Left lung (tissue), 10 donors: ENCODE measurements around the gene ITSN1. TPM values are rescaled to one million over a fixed set of nuclear protein-coding genes. Genes with fewer than 3 reads are reported as not detected.

ENCODE experiments used
- ATAC-seq: fragments of 200-7000 bp; cut with Tn5 transposase; one replicate; pipeline ENCODE4 v1.9.1; 2020; ENCODE audit warnings: moderate library complexity
- DNase-seq, 4 donors: peaks; one replicate each; pipeline ENCODE4 v3.0.0-alpha.2; 2013 to 2020
- H3K27ac ChIP-seq, 2 donors: fragments of 200-600 bp; sonication (generic) in 1 of 2; one replicate each; pipeline versions ENCODE4 v1.5.0 to v1.8.0; 2020 to 2021
- H3K27me3 ChIP-seq, 2 donors: fragments of 200-600 bp; sonication (generic) in 1 of 2; one replicate each; pipeline versions ENCODE4 v1.5.0 to v1.8.0; 2020 to 2021
- H3K36me3 ChIP-seq, 2 donors: fragments of 200-600 bp; sonication (generic) in 1 of 2; one replicate each; pipeline versions ENCODE4 v1.5.0 to v1.8.0; 2020 to 2021
- H3K4me1 ChIP-seq, 2 donors: fragments of 200-600 bp; one replicate each; pipeline ENCODE4 v1.8.0; 2021
- H3K4me3 ChIP-seq, 2 donors: fragments of 200-600 bp; sonication (generic) in 1 of 2; one replicate each; pipeline versions ENCODE4 v1.5.0 to v1.8.0; 2020 to 2021; ENCODE audit warnings: mild to moderate bottlenecking in 1 of 2
- H3K9me3 ChIP-seq, 2 donors: fragments of 200-600 bp; sonication (generic) in 1 of 2; one replicate each; pipeline versions ENCODE4 v1.5.0 to v1.8.0; 2020 to 2021
- intact Hi-C, 2 donors: fragments of 100-400 bp; cut with DNase I; formaldehyde crosslinking; loops; one replicate each; pipeline versions ENCODE4 v1.11.2 to v1.14.2; 2022
- polyA plus RNA-seq, 6 donors: library from polyadenylated mRNA; unstranded; fragments of 120-200 nt; gene quantifications; one replicate each; pipeline ENCODE4 v1.2.1, GENCODE V29; 2013; ENCODE audit not compliant: insufficient read length in 6 of 6
- total RNA-seq, 2 donors: library from RNA; stranded (reverse); fragmentation: NEBNext Ultra II Directional; extraction: Animal tissue kit (Norgen Biotek cat#: 25700); gene quantifications; one replicate each; pipeline ENCODE4 v1.2.1, GENCODE V29; 2021
- TF ChIP-seq, protein P1 (sequence below), 2 donors: fragments of 200-600 bp; sonication (generic) in 1 of 2; IDR thresholded peaks; one replicate each; pipeline versions ENCODE4 v1.5.0 to v1.8.0; 2021; ENCODE audit warnings: antibody characterized with exemption in 2 of 2
- donor health status: DM: no; HTN: yes; CAD: no.
- donor health status: DM: no; HTN: no; CAD: no.

Gene ITSN1
- total and polyA plus RNA-seq, 8 donors, result 38.9 to 59.1 (median 50.8) TPM

DNA sequence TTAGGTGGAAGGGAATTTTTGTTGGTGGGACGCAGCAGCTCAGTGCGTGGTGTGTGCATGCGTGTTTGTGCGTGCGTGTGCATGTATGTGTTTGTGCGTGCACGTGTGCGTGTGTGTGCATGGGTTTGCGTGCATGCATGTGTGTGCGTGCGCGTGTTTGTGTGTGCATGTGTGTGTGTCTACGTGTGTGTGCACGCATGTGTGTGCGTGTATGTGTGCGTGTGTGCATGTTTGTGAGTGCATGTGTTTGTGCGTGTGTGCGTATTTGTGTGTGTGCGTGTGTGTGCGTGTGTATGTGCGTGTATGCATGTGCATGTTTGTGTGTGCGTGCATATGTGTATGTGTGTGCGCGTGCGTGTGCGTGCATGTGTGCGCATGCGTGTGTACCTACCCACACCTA is 253.1 kb downstream of the ITSN1 start:
- no peak overlapping the region for H3K4me3 ChIP-seq
- no peak overlapping the region for H3K27ac ChIP-seq
- DNase-seq (no peak), ATAC-seq (no peak)
- no peaks in the 10 kb centered on the region for H3K9me3 ChIP-seq
- peaks cover 0 to 1% of the 10 kb centered on the region in 2 donors for H3K36me3 ChIP-seq
- no peaks in the 10 kb centered on the region for H3K27me3 ChIP-seq
- TF ChIP-seq, protein P1, sequence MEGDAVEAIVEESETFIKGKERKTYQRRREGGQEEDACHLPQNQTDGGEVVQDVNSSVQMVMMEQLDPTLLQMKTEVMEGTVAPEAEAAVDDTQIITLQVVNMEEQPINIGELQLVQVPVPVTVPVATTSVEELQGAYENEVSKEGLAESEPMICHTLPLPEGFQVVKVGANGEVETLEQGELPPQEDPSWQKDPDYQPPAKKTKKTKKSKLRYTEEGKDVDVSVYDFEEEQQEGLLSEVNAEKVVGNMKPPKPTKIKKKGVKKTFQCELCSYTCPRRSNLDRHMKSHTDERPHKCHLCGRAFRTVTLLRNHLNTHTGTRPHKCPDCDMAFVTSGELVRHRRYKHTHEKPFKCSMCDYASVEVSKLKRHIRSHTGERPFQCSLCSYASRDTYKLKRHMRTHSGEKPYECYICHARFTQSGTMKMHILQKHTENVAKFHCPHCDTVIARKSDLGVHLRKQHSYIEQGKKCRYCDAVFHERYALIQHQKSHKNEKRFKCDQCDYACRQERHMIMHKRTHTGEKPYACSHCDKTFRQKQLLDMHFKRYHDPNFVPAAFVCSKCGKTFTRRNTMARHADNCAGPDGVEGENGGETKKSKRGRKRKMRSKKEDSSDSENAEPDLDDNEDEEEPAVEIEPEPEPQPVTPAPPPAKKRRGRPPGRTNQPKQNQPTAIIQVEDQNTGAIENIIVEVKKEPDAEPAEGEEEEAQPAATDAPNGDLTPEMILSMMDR (IDR thresholded peaks at IDR 0.05), result no peak
- H3K4me1 ChIP-seq, result peaks cover 0 to 4% of the 10 kb centered on the region in 2 donors
- intact Hi-C loops, result no loop called here

DNA sequence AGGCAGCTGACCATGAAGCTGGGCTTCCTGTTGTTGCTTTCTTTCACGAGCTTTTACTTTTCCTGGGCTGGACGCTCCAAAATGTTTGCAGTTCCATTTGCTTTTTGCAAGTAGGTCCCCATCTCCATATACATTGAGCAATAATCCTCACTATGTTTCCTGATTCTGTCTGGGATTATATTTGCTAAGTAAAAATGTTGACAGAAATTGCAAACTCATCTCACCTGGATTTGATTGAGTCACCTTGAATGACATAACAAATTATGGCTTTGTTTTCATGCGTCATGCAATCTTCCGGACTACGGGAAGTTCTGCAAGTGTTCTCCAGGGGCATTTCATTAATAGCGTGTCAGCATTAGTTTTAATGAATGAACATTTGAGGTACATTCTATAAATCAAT is 254.4 kb downstream of the ITSN1 start:
- no peak for ATAC-seq
- TF ChIP-seq, protein P1 (IDR thresholded peaks at IDR 0.05), result no peak
- no peaks in the 10 kb centered on the region for H3K27me3 ChIP-seq
- H3K4me1 ChIP-seq, result peaks cover 0 to 4% of the 10 kb centered on the region in 2 donors
- peaks cover 0 to 13% of the 10 kb centered on the region in 2 donors for H3K36me3 ChIP-seq
- intact Hi-C loops, result no loop called here
- H3K27ac ChIP-seq, result no peak overlapping the region
- H3K4me3 ChIP-seq, result no peak overlapping the region
- H3K9me3 ChIP-seq, result no peaks in the 10 kb centered on the region
- DNase-seq, result no peak

DNA sequence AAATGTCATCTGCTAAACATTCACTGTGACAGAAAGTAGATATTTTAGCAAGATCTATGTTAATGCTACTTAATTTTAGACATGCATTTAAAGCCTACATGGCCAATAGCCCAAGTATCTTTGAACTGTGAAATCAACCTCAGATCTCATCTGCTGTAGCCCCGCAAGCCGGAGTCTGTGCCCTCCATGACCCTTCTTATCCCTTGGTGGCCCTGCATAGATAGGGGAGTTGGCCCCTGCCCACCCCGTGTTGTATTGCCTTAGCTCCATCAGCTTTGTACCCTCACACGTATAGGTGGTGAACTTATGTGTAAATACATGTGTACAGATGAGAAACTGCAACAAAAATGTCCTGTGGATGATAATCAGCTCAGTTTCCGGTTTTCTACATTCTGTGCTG is 254.8 kb downstream of the ITSN1 start:
- Histone ChIP-seq H3K36me3 (peaks cover 0 to 17% of the 10 kb centered on the region in 2 donors), H3K9me3 (no peaks in the 10 kb centered on the region), H3K27me3 (no peaks in the 10 kb centered on the region), H3K4me1 (peaks cover 0 to 4% of the 10 kb centered on the region in 2 donors), H3K4me3 (no peak overlapping the region), H3K27ac (no peak overlapping the region)
- no peak for DNase-seq
- no peak for ATAC-seq
- TF ChIP-seq, protein P1 (IDR thresholded peaks at IDR 0.05), result no peak
- intact Hi-C loops, result no loop called here

DNA sequence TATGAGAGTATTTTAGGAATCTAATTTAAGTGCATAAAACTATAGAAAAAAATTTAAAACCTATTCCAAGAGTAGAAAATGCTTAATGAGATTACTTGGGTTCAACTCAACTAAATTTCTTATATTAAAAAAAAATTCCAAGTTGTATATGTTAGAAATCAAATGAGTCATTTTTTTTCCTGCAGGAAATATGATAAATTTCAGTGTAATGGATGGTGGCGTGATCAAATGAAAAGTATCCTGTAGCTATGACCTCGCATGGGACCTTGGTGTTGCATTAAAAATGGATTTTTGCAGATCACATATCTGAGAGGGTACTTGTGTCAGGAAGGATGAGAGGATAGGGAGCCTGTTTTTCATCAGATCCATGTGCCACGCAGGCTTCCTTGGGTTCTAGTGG is 255.4 kb downstream of the ITSN1 start:
- Histone ChIP-seq H3K9me3 (no peaks in the 10 kb centered on the region), H3K36me3 (peaks cover 0 to 24% of the 10 kb centered on the region in 2 donors), H3K4me1 (peaks cover 0 to 4% of the 10 kb centered on the region in 2 donors), H3K27ac (no peak overlapping the region), H3K4me3 (no peak overlapping the region), H3K27me3 (no peaks in the 10 kb centered on the region)
- no peak for DNase-seq
- ATAC-seq, result no peak
- TF ChIP-seq, protein P1 (IDR thresholded peaks at IDR 0.05), result no peak
- intact Hi-C loops, result no loop called here

DNA sequence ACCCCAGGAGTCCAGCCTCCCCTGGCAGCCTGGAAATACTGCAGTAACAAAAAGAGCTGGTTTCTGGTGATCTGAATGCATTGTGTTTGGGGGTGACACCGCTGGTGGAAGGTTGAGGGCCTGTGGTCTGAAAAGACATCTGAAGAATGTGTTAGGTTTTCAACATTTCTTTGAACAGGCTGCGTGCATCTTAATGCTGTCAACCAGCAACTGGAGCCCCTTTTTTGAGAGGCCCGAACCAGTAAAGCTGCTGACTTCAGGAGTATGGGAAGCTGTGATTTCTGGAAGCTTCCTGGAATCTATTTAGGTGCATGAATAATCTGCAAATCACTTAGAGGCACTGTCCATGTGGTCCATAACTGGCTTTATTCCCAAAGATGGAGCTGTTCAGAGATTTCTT is 256.3 kb downstream of the ITSN1 start:
- Histone ChIP-seq H3K4me3 (no peak overlapping the region), H3K27me3 (no peaks in the 10 kb centered on the region), H3K36me3 (peaks cover 0 to 32% of the 10 kb centered on the region in 2 donors), H3K9me3 (no peaks in the 10 kb centered on the region), H3K4me1 (peaks cover 0 to 4% of the 10 kb centered on the region in 2 donors), H3K27ac (peak overlapping the region in 1 of 2 donors; percentile 8)
- TF ChIP-seq, protein P1 (IDR thresholded peaks at IDR 0.05), result no peak
- no peak for DNase-seq
- intact Hi-C loops, result no loop called here
- ATAC-seq, result no peak
